HG03135 (cell line): ENCODE measurements around the gene ATCAY.
"Not testable (repeated sequence)": the region's sequence is repeated elsewhere in the genome, so short reads cannot be mapped to it uniquely, and the experiment has no call there.

Source experiments
- ATAC-seq: cut with Tn5 transposase; IDR thresholded peaks from one replicate; pipeline ENCODE4 v1.9.1; 2021; ENCODE audit warnings: mild to moderate bottlenecking, moderate library complexity; ENCODE audit not compliant: unreplicated experiment

Gene ATCAY

GRCh38 chr19:3898426-3898825 is 17.9 kb downstream of the ATCAY start:
- no peak for ATAC-seq

GRCh38 chr19:3899531-3900294 is 19.2 kb downstream of the ATCAY start:
- ATAC-seq: no peak

- no peak for ATAC-seq
Measured at GRCh38 chr19:3902317-3902973, 22.0 kb downstream of the ATCAY start.

GRCh38 chr19:3904233-3904632 is 23.7 kb downstream of the ATCAY start:
- no peak for ATAC-seq

- ATAC-seq: no peak
Measured at GRCh38 chr19:3907626-3908265, 27.3 kb downstream of the ATCAY start.

- ATAC-seq: no peak
Measured at GRCh38 chr19:3908266-3909054, 28.0 kb downstream of the ATCAY start.

GRCh38 chr19:3910105-3910504 is 29.6 kb downstream of the ATCAY start:
- ATAC-seq: no peak

GRCh38 chr19:3914199-3914598 is 33.7 kb downstream of the ATCAY start:
- no peak for ATAC-seq

- ATAC-seq: no peak
Measured at GRCh38 chr19:3916033-3916432, 35.5 kb downstream of the ATCAY start.

- no peak for ATAC-seq
Measured at GRCh38 chr19:3919793-3920192, 39.3 kb downstream of the ATCAY start.

- ATAC-seq: no peak
Measured at GRCh38 chr19:3923096-3923758, 42.7 kb downstream of the ATCAY start.

GRCh38 chr19:3923912-3924311 is 43.4 kb downstream of the ATCAY start:
- no peak for ATAC-seq

- no peak for ATAC-seq
Measured at GRCh38 chr19:3931041-3931440, 50.6 kb downstream of the ATCAY start.

- no peak for ATAC-seq
Measured at GRCh38 chr19:3932931-3933810, 52.7 kb downstream of the ATCAY start, which contains the start of gene NMRK2. NMRK2 (plus strand) TSS chr19:3933069; CDS start chr19:3933672, 603 bp downstream.

- ATAC-seq: no peak
Measured at GRCh38 chr19:3936506-3937442, 56.3 kb downstream of the ATCAY start.

- ATAC-seq: not testable (repeated sequence)
Measured at GRCh38 chr19:3938300-3938950, 57.9 kb downstream of the ATCAY start.

GRCh38 chr19:3942790-3943409 is 62.4 kb downstream of the ATCAY start:
- no peak for ATAC-seq
